EL (cell line): ENCODE data around the gene MGP.

Experiments used
- DNase-seq: peaks from one replicate; pipeline ENCODE4 v3.0.0-alpha.2; 2016

The MGP gene

GRCh38 chr12:14854586-14855183, 31.0 kb downstream of the MGP start:
- DNase-seq = peak; percentile 23

DNA sequence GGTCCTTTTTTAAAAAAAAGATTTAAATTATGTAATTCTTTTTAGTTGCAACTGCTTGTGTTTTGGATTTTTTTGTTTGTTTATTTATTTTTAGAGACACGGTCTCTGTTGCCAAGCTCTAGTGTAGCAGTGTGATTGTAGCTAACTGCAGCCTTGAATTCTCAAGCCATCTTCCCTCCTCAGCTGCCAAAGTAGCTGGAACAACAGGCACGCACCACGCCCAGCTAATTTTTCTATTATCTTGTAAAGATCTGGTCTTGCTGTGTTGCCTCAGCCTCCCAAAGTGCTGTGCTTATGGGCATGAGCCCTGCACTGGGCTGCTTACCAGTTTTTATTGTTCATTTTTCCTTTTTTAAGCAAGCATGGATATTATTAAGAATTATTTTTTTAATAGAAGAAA, 31.7 kb downstream of the MGP start:
- DNase-seq = no peak

GRCh38 chr12:14852880-14853279, 32.8 kb downstream of the MGP start:
- no peak for DNase-seq

GRCh38 chr12:14850929-14851663, 34.6 kb downstream of the MGP start:
- DNase-seq = no peak

DNA sequence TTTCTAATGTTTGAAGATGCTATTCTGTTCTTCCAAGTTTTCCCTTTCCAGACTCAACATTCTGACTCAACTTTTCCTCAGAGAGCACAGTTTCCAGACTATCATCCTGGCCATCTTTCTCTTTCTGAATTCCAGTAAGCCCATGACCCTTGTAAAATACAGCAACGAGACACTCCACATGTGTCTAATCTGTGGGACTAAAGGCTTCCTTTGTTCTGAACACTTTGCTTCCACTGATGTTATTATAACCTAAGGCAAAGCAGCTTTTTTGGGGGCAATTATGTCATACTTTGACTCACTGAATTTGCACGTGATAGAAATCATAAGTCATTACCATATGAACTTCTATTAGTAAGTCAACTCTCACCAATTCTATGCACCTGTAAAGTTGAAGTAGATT, 36.0 kb downstream of the MGP start:
- peak; percentile 27 for DNase-seq

DNA sequence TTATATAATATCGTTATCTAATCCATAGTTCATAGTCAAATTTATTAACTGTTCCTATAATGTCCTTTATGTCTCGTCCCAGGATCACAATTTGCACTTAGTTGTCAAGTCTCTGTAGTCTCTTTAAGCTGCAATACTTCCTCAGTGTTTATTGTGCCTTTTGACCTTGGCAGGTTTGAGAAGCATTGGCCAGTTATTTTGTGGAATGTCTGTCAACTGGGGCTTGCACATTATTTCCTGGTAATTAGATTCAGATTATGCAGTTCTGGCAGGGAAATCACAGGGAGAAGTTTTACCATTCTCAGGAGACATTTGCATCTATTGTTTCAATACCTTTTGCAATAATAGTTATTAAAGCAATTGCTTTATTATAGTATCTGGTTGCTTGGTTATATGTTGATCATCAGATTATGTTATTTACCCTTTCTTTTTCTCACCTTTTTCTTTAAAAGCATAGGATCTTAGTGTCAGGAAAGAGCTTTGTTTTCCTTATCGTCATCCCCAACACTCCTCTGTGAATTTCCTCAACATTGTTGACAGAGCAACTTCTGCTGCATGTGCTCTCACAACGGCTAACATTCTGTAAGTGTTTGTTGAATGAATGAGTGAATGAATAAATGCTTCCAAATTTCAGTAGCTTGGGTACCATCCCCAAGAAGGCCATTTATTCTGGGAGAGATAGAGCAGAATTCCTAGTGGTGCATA, 38.6 kb downstream of the MGP start:
- no peak for DNase-seq

GRCh38 chr12:14846042-14846587, 39.5 kb downstream of the MGP start:
- no peak for DNase-seq

DNA sequence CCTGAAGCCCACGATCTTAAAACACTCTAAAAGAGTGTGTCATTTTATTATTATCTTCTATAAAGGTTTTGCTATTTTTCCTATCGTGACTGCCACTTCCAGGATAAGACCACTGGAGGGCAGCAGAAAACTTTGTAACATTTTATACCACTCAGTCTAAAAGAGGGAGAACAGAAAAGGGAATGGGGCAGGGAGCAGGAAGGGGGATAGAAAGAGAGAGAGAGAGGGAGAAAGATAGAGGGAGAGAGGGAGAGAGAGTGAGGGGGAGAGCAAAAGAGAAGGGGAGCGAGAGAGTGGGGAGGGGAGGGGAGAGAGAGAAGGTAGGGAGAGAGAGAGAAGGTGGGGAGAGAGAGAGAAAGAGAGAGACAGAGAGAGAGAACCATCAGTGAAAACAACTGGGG, 40.3 kb downstream of the MGP start:
- DNase-seq = peak; percentile 62

DNA sequence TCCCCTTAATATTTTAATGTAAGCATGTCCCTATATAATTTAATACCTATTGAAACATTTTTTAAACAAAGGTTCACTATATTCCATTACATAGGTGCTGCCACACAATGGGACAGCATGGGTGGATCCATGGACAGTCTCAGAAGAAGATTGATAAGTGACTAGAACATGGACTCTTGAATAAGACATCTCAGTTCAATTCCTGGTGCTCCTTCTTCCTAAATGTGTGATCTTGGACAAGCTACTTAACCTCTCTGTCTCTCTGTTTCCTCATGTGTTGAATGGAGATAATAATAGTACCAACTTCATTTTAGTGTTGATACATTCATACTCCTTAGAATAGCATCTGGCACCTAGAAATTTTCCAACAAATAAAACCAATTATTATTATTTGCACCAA, 41.3 kb downstream of the MGP start:
- no peak for DNase-seq

GRCh38 chr12:14843425-14843887, 42.2 kb downstream of the MGP start, which contains the start of gene ART4:
TSS of gene ART4 (minus strand) at chr12:14843526. CDS start at chr12:14843113, 413 bp downstream.
- DNase-seq = no peak

DNA sequence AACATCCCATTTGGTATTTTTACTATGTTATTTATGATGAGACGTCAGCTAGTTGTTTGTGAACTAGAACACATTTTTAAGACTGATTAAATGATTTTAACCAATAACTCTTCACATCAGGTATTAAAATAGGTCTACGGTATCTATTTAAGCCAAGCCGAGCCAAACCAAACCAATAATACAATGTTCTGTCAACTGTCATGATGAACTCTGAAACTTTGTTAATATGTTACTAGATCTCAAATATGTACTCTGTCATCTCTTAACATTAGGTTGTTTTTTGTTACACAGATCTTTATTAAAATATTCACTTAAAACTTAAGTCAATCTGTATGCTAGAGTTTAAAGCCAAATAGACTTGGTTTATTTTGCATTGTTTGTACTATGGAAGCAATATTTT, 43.3 kb downstream of the MGP start:
- DNase-seq = no peak

DNA sequence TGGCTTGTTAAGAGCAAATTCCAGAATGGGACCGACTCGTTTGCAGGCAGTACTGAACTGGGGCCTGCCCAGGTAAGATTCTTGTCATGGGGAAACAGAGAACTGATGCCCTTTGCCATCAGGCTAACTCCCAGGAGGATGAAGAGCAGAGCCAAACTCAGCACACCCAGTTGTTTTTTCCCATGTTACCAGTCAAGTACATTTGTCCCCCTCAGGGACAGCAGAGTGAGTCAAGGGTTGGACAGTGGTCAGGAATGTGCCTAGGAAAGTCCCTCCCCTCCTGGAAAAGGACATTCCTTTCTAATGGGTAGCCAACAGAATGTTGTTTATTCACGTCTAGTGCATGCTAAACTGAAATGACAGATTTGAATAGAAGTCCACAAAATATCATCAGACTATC, 43.9 kb downstream of the MGP start:
- DNase-seq = peak; percentile 86

DNA sequence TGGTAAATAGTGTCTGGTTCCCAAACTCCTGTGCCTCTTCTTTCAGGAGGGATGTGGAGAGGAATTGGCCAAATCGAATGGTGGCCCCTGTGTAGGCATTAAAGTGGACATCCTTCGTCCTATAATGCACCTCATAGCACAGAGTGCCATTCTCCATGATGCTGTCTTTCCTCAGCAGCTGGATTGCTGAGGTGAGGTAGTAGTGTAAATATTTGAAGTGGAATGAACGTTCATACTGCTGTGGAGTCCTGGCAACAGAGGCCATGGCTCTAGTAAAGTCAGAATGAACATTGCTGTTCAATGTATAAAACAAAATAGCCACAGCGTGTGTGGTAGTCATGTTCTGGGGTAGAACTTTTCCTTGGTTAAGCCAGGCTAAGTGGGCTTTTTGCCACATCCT, 45.0 kb downstream of the MGP start:
- DNase-seq = no peak

GRCh38 chr12:14839262-14839661, 46.4 kb downstream of the MGP start:
- no peak for DNase-seq

DNA sequence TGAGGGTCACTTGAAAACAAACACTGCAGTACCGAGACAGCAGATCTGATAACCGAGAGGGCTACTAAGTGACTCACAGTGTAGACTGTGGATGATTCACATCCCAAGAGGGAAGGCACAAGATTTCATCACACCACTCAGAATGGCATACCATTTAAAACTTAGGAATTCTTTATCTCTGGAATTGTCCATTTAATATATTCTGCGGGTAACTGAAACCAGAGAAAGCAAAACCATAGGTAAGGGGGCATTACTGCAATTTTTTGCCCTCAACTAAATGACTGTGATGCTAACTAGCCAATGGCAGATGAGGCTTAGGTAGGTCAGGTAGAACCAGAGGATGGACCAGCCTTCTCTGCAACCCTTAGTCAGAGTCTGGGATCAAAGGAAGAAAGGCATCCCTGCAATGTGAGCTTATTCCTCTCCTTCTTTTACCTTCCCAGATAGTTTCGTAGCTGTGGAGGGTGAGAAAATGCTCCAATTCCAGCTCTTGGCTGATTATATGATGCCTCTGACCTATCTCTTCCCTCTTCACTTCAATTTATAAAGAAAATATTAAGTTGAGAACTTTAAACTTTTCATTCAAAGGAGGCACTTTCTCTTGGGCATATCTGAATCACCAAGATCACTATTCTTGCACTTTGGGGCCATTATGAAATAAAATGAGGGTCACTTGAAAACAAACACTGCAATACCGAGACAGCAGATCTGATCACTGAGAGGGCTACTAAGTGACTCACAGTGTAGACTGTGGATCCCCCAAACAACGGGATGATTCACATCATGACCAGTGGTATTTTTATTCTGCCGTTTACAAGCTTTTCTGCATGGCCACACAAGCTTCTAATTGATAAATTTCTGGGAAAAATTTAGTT, 49.1 kb downstream of the MGP start:
- peak; percentile 88 for DNase-seq

GRCh38 chr12:14834509-14834908, 51.1 kb downstream of the MGP start:
- DNase-seq = no peak

GRCh38 chr12:14833952-14834351, 51.7 kb downstream of the MGP start:
- DNase-seq = peak; percentile 37

DNA sequence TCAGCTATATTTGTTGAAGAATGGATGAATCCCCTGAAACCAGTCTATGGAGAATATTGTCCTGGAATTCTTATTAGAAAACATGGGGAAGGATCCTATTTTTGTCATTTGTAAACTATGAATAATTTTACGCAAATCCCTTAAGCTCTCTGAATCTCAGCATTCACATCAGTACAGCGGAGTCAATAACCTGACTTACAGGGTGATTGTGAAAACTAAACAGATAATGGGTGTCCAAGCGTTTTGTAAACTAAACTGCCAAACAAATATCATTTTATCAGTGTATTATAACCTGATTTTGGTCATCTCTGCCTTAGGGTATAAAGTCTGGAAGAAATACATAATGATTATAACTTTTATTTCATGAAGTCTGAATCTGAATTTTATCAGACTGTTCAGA, 52.3 kb downstream of the MGP start:
- DNase-seq = no peak
